CD4-positive, alpha-beta T cell (primary cell): ENCODE data around the gene FOXQ1. TPM values are rescaled to one million over a fixed set of nuclear protein-coding genes. Genes with fewer than 3 reads are reported as not detected.

Experiments used
- ATAC-seq: fragments of 200-7000 bp; cut with Tn5 transposase; one replicate; pipeline ENCODE4 v1.10.0; 2022; ENCODE audit warnings: mild to moderate bottlenecking; ENCODE audit not compliant: poor library complexity
- CTCF ChIA-PET: fragments of 350-600 bp; sonication (Branson Sonifier 250); formaldehyde crosslinking; loops from one replicate; lab custom pipeline; 2021; ENCODE audit warnings: antibody characterized with exemption, inconsistent platforms; lab: Charles Lee
- POLR2A ChIA-PET: fragments of 350-600 bp; sonication (Branson Sonifier 250); formaldehyde crosslinking; loops from one replicate; lab custom pipeline; 2021; ENCODE audit warnings: antibody characterized with exemption, inconsistent platforms; lab: Charles Lee
- DNase-seq, 14 experiments: peaks; one replicate each; pipeline ENCODE4 v3.0.0-alpha.2; 2013 to 2020; ENCODE audit warnings: mixed read lengths in 2 of 14
- H3K27ac ChIP-seq, 2 donors: one replicate each; pipeline versions ENCODE4 v1.5.1 to v1.7.0; 2013; ENCODE audit warnings: low read length in 2 of 2, low read depth in 1 of 2, mild to moderate bottlenecking in 1 of 2
- H3K27me3 ChIP-seq, 2 experiments: 1 replicate in 1 of 2; 2 replicates in 1 of 2; pipeline versions ENCODE4 v1.6.1 to v1.7.0; 2013; ENCODE audit warnings: low read length in 2 of 2, control low read depth in 1 of 2, mild to moderate bottlenecking in 1 of 2, moderate library complexity in 1 of 2; ENCODE audit not compliant: insufficient read depth in 2 of 2, control insufficient read depth in 1 of 2
- H3K36me3 ChIP-seq: one replicate; pipeline ENCODE4 v1.6.1; 2013; ENCODE audit warnings: low read length, control low read depth; ENCODE audit not compliant: insufficient read depth
- H3K4me1 ChIP-seq: one replicate; pipeline ENCODE4 v1.6.1; 2013; ENCODE audit warnings: low read length, control low read depth; ENCODE audit not compliant: insufficient read depth
- H3K4me3 ChIP-seq: one replicate; pipeline ENCODE4 v1.5.1; 2013; ENCODE audit warnings: mild to moderate bottlenecking, low read length, moderate library complexity
- H3K9me3 ChIP-seq, 2 experiments: 1 replicate in 1 of 2; 2 replicates in 1 of 2; pipeline versions ENCODE4 v1.6.1 to v1.7.0; 2013; ENCODE audit warnings: low read length in 2 of 2, mild to moderate bottlenecking in 2 of 2, control low read depth in 1 of 2, moderate library complexity in 1 of 2; ENCODE audit not compliant: control insufficient read depth in 1 of 2, insufficient read depth in 1 of 2
- H3K27ac Mint-ChIP-seq: one replicate; pipeline ENCODE4 v1.8.0; 2020; ENCODE audit warnings: mixed read lengths
- H3K27me3 Mint-ChIP-seq: one replicate; pipeline ENCODE4 v1.8.0; 2021; ENCODE audit warnings: mixed read lengths
- H3K36me3 Mint-ChIP-seq: one replicate; pipeline ENCODE4 v1.8.0; 2021; ENCODE audit warnings: low read depth, mixed read lengths
- H3K4me1 Mint-ChIP-seq: one replicate; pipeline ENCODE4 v1.8.0; 2021; ENCODE audit warnings: low read depth, mixed read lengths
- H3K4me3 Mint-ChIP-seq: one replicate; pipeline ENCODE4 v1.8.0; 2020; ENCODE audit warnings: mild to moderate bottlenecking, mixed read lengths
- H3K9me3 Mint-ChIP-seq: one replicate; pipeline ENCODE4 v1.8.0; 2020; ENCODE audit warnings: mixed read lengths
- intact Hi-C, 2 experiments: fragments of 100-400 bp; cut with DNase I in 1 of 2; cut with micrococcal nuclease in 1 of 2; formaldehyde crosslinking; loops; one replicate each; pipeline versions ENCODE4 v1.15.1 to v1.9.0; 2023 to 2025; cut with DNase I, micrococcal nuclease
- total RNA-seq, 174 experiments: library from RNA in 2 of 174; stranded (reverse) in 2 of 174; gene quantifications; one replicate each; pipeline ENCODE4 v1.2.3 and lab custom pipeline; 2021 to 2026
- TF ChIP-seq, protein P1 (sequence below): fragments of 200-600 bp; IDR thresholded peaks from one replicate; pipeline ENCODE4 v1.8.0; 2022; ENCODE audit warnings: antibody characterized with exemption, mild to moderate bottlenecking

The FOXQ1 gene
- total RNA-seq, 2 experiments from 2014 or later = not detected

DNA sequence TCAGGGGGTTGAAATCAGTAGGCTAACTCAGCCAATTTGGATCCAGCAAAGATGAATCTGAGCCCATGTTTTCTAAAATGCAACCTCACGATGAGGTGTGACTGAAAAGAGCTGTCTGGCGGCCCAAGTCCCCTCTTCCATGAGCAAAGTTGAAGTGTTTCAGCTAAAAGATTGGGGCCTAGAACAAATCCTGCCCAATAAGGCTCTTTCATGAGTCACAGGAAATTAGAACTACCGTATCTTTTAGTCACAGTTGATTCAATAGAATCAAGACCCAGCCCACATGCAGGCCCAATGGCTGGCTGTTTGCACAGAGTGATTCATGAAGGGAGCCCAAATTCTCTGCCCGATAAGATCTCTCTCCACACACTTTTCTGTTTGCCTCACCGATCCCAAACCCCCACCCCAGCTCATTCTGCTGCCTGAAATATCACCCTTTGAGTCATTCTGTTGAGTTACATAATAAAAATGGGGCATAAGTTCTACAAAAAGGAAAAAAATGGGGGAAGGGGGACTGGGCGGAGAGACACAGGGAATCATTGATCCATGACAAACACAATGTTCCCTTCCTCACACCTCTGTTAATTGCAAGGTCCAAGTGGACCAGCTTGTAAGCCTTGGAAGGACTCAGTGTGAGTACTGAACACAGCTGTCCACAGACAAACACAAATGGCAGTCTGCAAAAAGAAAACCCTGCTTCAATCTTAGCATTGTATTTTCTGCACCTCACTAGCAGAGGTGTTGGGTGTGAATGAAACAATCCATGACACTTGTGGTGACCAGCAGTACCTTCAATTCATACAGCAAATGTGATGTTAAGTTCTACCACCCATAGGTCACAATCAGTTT is 13.8 kb downstream of the FOXQ1 start:
- peaks cover 0 to 8% of the 10 kb centered on the region in 2 experiments for H3K9me3 ChIP-seq
- TF ChIP-seq, protein P1, sequence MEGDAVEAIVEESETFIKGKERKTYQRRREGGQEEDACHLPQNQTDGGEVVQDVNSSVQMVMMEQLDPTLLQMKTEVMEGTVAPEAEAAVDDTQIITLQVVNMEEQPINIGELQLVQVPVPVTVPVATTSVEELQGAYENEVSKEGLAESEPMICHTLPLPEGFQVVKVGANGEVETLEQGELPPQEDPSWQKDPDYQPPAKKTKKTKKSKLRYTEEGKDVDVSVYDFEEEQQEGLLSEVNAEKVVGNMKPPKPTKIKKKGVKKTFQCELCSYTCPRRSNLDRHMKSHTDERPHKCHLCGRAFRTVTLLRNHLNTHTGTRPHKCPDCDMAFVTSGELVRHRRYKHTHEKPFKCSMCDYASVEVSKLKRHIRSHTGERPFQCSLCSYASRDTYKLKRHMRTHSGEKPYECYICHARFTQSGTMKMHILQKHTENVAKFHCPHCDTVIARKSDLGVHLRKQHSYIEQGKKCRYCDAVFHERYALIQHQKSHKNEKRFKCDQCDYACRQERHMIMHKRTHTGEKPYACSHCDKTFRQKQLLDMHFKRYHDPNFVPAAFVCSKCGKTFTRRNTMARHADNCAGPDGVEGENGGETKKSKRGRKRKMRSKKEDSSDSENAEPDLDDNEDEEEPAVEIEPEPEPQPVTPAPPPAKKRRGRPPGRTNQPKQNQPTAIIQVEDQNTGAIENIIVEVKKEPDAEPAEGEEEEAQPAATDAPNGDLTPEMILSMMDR = no peak
- H3K36me3 Mint-ChIP-seq = no peaks in the 10 kb centered on the region
- H3K4me3 ChIP-seq = no peak overlapping the region
- no peak overlapping the region for H3K27ac Mint-ChIP-seq
- H3K4me3 Mint-ChIP-seq = no peak overlapping the region
- H3K27me3 ChIP-seq = peaks cover 14 to 23% of the 10 kb centered on the region in 2 experiments
- CTCF ChIA-PET = no interaction called here
- intact Hi-C loops = no loop called here
- H3K9me3 Mint-ChIP-seq = peaks cover 3% of the 10 kb centered on the region
- POLR2A ChIA-PET = no interaction called here
- ATAC-seq (no peak), DNase-seq (no peak)
- H3K4me1 ChIP-seq = no peaks in the 10 kb centered on the region
- H3K4me1 Mint-ChIP-seq = no peaks in the 10 kb centered on the region
- H3K27me3 Mint-ChIP-seq = peaks cover 75% of the 10 kb centered on the region
- H3K27ac ChIP-seq = no peak overlapping the region
- H3K36me3 ChIP-seq = no peaks in the 10 kb centered on the region

DNA sequence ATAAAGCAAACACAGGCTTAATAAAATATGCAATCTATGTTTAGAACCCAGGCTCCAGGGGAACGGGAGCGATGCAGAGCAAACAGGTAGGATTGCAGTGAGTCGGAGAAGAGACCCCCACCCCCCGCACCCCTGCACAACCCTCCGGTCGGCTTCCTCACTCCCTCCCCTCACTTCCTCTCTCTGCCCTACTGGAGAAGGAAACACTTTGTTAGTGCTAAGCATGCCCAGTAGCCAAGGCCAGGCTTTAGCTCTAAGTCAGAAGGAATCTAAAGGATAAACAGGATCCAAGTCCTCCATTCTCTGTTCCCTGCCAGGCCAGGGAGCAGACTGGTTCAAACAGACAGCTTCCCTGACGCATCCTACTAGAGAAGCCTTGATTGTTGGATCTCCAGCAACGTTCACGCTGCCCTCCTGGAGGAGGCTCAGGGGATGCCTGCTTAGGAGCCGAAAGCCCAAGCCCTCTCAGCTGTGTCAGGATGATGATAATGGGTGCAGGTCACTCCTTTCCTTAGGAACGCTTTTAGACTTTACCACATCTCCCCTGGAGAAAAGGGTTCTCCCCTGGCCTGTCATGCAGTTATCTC is 14.7 kb downstream of the FOXQ1 start:
- Histone ChIP-seq H3K27ac (no peak overlapping the region), H3K9me3 (peaks cover 0 to 8% of the 10 kb centered on the region in 2 experiments), H3K4me1 (no peaks in the 10 kb centered on the region), H3K27me3 (peaks cover 14 to 23% of the 10 kb centered on the region in 2 experiments), H3K4me3 (no peak overlapping the region), H3K36me3 (no peaks in the 10 kb centered on the region)
- Mint-ChIP-seq H3K9me3 (peaks cover 6% of the 10 kb centered on the region), H3K27ac (no peak overlapping the region), H3K4me1 (no peaks in the 10 kb centered on the region), H3K36me3 (no peaks in the 10 kb centered on the region), H3K27me3 (peaks cover 79% of the 10 kb centered on the region), H3K4me3 (no peak overlapping the region)
- TF ChIP-seq, protein P1 = no peak
- no peak for ATAC-seq
- POLR2A ChIA-PET = no interaction called here
- CTCF ChIA-PET = no interaction called here
- no peak for DNase-seq
- intact Hi-C loops = no loop called here

DNA sequence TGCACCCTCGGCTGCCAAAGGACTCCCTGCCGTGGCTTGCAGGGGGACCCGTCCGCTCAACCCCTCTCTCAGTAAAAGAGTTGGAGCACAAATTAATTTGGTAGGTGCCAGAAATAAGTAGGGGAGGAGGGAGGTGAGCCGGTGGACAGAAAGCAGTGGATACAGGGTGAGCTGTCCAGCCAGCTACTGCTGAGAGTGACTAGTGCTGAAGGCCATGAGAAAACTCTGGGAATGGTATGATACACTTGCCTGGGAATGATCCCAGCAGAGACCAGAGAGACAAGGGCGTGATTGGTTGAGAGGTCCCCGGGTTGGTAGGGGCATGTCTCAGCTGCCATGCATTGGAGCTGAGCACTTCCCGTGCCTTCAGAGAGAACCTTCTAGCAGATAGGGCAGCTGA is 15.7 kb downstream of the FOXQ1 start:
- no peak for ATAC-seq
- CTCF ChIA-PET = no interaction called here

More for the DNA sequence above, 15.7 kb downstream of the FOXQ1 start:
- POLR2A ChIA-PET = no interaction called here
- peaks cover 6% of the 10 kb centered on the region for H3K9me3 Mint-ChIP-seq
- DNase-seq = no peak
- H3K4me1 Mint-ChIP-seq = no peaks in the 10 kb centered on the region
- intact Hi-C loops = no loop called here
- Histone ChIP-seq H3K36me3 (no peaks in the 10 kb centered on the region), H3K27ac (no peak overlapping the region), H3K4me3 (no peak overlapping the region), H3K27me3 (peaks cover 14 to 23% of the 10 kb centered on the region in 2 experiments), H3K4me1 (no peaks in the 10 kb centered on the region), H3K9me3 (peaks cover 0 to 8% of the 10 kb centered on the region in 2 experiments)
- no peaks in the 10 kb centered on the region for H3K36me3 Mint-ChIP-seq
- no peak overlapping the region for H3K4me3 Mint-ChIP-seq
- TF ChIP-seq, protein P1 = no peak
- H3K27ac Mint-ChIP-seq = no peak overlapping the region
- H3K27me3 Mint-ChIP-seq = peaks cover 77% of the 10 kb centered on the region
